Coronary artery (tissue), 2 donors: ENCODE results near the gene PTPN20.

Experiments
- DNase-seq: peaks from one replicate; pipeline ENCODE4 v3.0.0-alpha.2; 2017; ENCODE audit warnings: low spot score
- H3K27ac ChIP-seq, 2 donors: fragments of 200-600 bp; sonication (generic); one replicate each; pipeline ENCODE4 v1.5.1; 2016 to 2019
- H3K4me3 ChIP-seq: fragments of 200-600 bp; sonication (generic); 2 replicates; pipeline ENCODE4 v1.5.1; 2016; ENCODE audit warnings: mild to moderate bottlenecking, moderate library complexity
- CTCF ChIP-seq: fragments of 200-600 bp; sonication (generic); IDR thresholded peaks from one replicate; pipeline ENCODE4 v1.5.1; 2019; ENCODE audit warnings: antibody characterized with exemption

PTPN20 gene

GRCh38 chr10:47035819-47036337 is 124.7 kb downstream of the PTPN20 start:
- no peak overlapping the region for H3K27ac ChIP-seq
- no peak overlapping the region for H3K4me3 ChIP-seq
- TF ChIP-seq CTCF: no peak
- DNase-seq: no peak

GRCh38 chr10:47036771-47037170 is 125.5 kb downstream of the PTPN20 start:
- no peak for DNase-seq
- TF ChIP-seq CTCF: no peak
- H3K27ac ChIP-seq: no peak overlapping the region
- no peak overlapping the region for H3K4me3 ChIP-seq

- Histone ChIP-seq H3K27ac (no peak overlapping the region), H3K4me3 (no peak overlapping the region)
- TF ChIP-seq CTCF: no peak
- no peak for DNase-seq
These were observed 126.6 kb downstream of the PTPN20 start for GRCh38 chr10:47037654-47038425.

- no peak for TF ChIP-seq CTCF
- no peak for DNase-seq
- H3K4me3 ChIP-seq: no peak overlapping the region
- H3K27ac ChIP-seq: no peak overlapping the region
These were observed 127.8 kb downstream of the PTPN20 start for GRCh38 chr10:47038881-47039561.

GRCh38 chr10:47039562-47039913 is 128.3 kb downstream of the PTPN20 start:
- Histone ChIP-seq H3K27ac (no peak overlapping the region), H3K4me3 (no peak overlapping the region)
- no peak for DNase-seq
- no peak for TF ChIP-seq CTCF

- no peak for DNase-seq
- Histone ChIP-seq H3K27ac (no peak overlapping the region), H3K4me3 (no peak overlapping the region)
- TF ChIP-seq CTCF: no peak
These were observed 128.8 kb downstream of the PTPN20 start for GRCh38 chr10:47040041-47040491.
